ENCODE measurements around the gene STPG4. TPM values are rescaled to one million over a fixed set of nuclear protein-coding genes. Genes with fewer than 3 reads are reported as not detected.
"Not testable (repeated sequence)": the region's sequence is repeated elsewhere in the genome, so short reads cannot be mapped to it uniquely, and the experiment has no call there.

Gene STPG4
- total RNA-seq, 2 experiments from 2014 or later, result 0.27 TPM; not detected in 1

DNA sequence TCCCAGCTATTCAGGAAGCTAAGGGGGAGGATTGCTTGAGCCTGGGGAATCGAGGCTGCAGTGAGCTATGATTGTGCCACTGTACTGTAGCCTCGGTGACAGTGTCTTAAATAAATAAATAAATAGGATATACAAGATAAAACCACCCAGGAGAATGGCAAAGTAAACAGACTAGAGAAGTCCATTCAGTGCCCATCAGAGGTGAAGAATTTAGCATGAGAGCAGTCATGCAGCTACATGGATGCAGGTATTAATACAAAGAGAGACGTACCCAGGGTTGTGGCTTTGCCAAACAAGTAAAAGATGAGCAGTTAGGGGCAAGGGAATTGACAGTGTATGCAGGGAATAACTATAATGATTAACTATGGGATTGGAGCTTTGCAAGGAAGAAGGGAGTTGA is 8.1 kb downstream of the STPG4 start:
- DNase-seq, result no peak
- CTCF ChIA-PET, result interaction anchor here (0.6 to 1.2 kb wide), 2 partner anchors 10 to 134 kb away, joined by 3 to 5 read pairs; no protein-coding TSS in a partner anchor
- Mint-ChIP-seq H3K36me3 (ENCODE audit: low read depth) (peaks cover 40% of the 10 kb centered on the region), H3K9me3 (peaks cover 3% of the 10 kb centered on the region), H3K4me1 (ENCODE audit: low read depth) (no peaks in the 10 kb centered on the region), H3K4me3 (no peak overlapping the region), H3K27ac (no peak overlapping the region), H3K27me3 (ENCODE audit: low read depth) (no peaks in the 10 kb centered on the region)
- intact Hi-C loops (cut with micrococcal nuclease), result no loop called here

DNA sequence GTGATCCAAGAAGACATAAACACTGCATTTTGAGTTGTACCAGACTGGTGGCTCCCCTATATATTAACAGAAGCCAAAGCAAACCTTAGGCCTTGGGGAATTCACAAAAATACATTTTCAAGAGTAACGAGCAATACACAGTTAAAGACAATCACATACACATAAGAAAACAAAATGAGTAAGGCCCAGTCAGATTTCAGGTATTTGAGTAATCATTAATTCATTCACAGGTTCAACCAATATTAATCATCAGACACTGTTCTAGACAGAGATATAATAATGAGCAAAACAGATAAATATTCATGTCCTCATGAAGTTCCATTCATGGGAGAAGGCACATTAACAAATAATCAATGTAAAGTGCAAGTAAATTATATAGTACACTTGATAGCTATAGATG is 9.6 kb downstream of the STPG4 start:
- Mint-ChIP-seq H3K4me3 (no peak overlapping the region), H3K27ac (no peak overlapping the region), H3K36me3 (ENCODE audit: low read depth) (peaks cover 45% of the 10 kb centered on the region), H3K9me3 (peaks cover 3% of the 10 kb centered on the region), H3K27me3 (ENCODE audit: low read depth) (no peaks in the 10 kb centered on the region), H3K4me1 (ENCODE audit: low read depth) (peaks cover 8% of the 10 kb centered on the region)
- intact Hi-C loops (cut with micrococcal nuclease), result no loop called here
- CTCF ChIA-PET, result no interaction called here
- no peak for DNase-seq

GRCh38 chr2:47141520-47141919 is 13.6 kb downstream of the STPG4 start:
- H3K9me3 Mint-ChIP-seq, result peaks cover 18% of the 10 kb centered on the region
- H3K36me3 Mint-ChIP-seq (ENCODE audit: low read depth), result peaks cover 32% of the 10 kb centered on the region
- peak overlapping the region; percentile 16 for H3K27ac Mint-ChIP-seq
- intact Hi-C loops (cut with micrococcal nuclease), result no loop called here
- H3K4me1 Mint-ChIP-seq (ENCODE audit: low read depth), result peaks cover 8% of the 10 kb centered on the region
- CTCF ChIA-PET, result interaction anchor here (0.7 kb wide), 2 partner anchors 9 to 78 kb away, joined by 3 to 4 read pairs; no protein-coding TSS in a partner anchor
- no peak for DNase-seq
- no peak overlapping the region for H3K4me3 Mint-ChIP-seq
- no peaks in the 10 kb centered on the region for H3K27me3 Mint-ChIP-seq (ENCODE audit: low read depth)

- Mint-ChIP-seq H3K4me3 (no peak overlapping the region), H3K27ac (no peak overlapping the region), H3K4me1 (ENCODE audit: low read depth) (no peaks in the 10 kb centered on the region), H3K36me3 (ENCODE audit: low read depth) (peaks cover 3% of the 10 kb centered on the region), H3K9me3 (peaks cover 31% of the 10 kb centered on the region), H3K27me3 (ENCODE audit: low read depth) (no peaks in the 10 kb centered on the region)
- CTCF ChIA-PET, result no interaction called here
- no peak for DNase-seq
- intact Hi-C loops (cut with micrococcal nuclease), result no loop called here
Observed at GRCh38 chr2:47134386-47135090, 20.6 kb downstream of the STPG4 start.

GRCh38 chr2:47133046-47133445 is 22.1 kb downstream of the STPG4 start:
- Mint-ChIP-seq H3K36me3 (ENCODE audit: low read depth) (no peaks in the 10 kb centered on the region), H3K4me1 (ENCODE audit: low read depth) (no peaks in the 10 kb centered on the region), H3K27me3 (ENCODE audit: low read depth) (no peaks in the 10 kb centered on the region), H3K4me3 (no peak overlapping the region), H3K27ac (no peak overlapping the region), H3K9me3 (peaks cover 24% of the 10 kb centered on the region)
- intact Hi-C loops (cut with micrococcal nuclease), result no loop called here
- no peak for DNase-seq
- CTCF ChIA-PET, result interaction anchor here (0.6 to 0.7 kb wide), 2 partner anchors 23 to 255 kb away, joined by 3 to 5 read pairs; no protein-coding TSS in a partner anchor

DNA sequence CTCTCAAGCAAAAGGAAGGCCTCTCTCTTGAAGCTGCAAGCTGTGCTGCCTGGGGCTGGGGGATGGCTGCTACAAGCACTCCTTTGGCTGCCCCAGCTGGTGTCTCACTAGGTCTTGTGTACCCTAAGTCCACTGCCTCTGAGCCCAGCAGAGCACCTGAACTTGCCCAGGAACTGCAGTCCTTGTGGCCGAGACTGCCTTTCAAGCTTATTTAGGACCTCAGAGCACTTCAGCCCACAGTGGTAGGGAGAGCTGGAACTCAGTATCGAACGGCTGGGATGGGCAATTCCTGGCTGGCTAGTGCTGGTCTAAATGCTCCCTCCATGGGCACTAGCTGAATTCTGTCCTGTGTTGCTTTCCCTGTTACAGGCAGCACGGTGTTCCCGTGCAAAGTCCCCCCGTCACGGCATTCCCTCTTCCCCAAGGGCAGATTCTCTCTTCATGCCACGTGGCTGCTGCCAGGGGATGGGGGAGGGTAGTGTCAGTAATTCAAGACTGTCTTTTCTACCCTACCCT is 25.9 kb downstream of the STPG4 start:
- Mint-ChIP-seq H3K27ac (no peak overlapping the region), H3K27me3 (ENCODE audit: low read depth) (no peaks in the 10 kb centered on the region)

GRCh38 chr2:47128705-47129104 is 26.4 kb downstream of the STPG4 start:
- no peak for DNase-seq
- H3K36me3 Mint-ChIP-seq (ENCODE audit: low read depth), result no peaks in the 10 kb centered on the region
- H3K9me3 Mint-ChIP-seq, result peaks cover 3% of the 10 kb centered on the region
- H3K4me1 Mint-ChIP-seq (ENCODE audit: low read depth), result no peaks in the 10 kb centered on the region
- no peak overlapping the region for H3K27ac Mint-ChIP-seq
- intact Hi-C loops (cut with micrococcal nuclease), result no loop called here
- CTCF ChIA-PET, result no interaction called here
- no peaks in the 10 kb centered on the region for H3K27me3 Mint-ChIP-seq (ENCODE audit: low read depth)
- no peak overlapping the region for H3K4me3 Mint-ChIP-seq

More for the DNA sequence above, 25.9 kb downstream of the STPG4 start:
- intact Hi-C loops (cut with micrococcal nuclease), result no loop called here
- Mint-ChIP-seq H3K9me3 (peaks cover 4% of the 10 kb centered on the region), H3K4me3 (no peak overlapping the region), H3K36me3 (ENCODE audit: low read depth) (no peaks in the 10 kb centered on the region), H3K4me1 (ENCODE audit: low read depth) (no peaks in the 10 kb centered on the region)
- CTCF ChIA-PET, result no interaction called here
- no peak for DNase-seq

- CTCF ChIA-PET, result no interaction called here
Observed at GRCh38 chr2:47127862-47128543, 27.1 kb downstream of the STPG4 start.

GRCh38 chr2:47126783-47127182 is 28.3 kb downstream of the STPG4 start:
- DNase-seq, result no peak
- Mint-ChIP-seq H3K36me3 (ENCODE audit: low read depth) (no peaks in the 10 kb centered on the region), H3K9me3 (peaks cover 3% of the 10 kb centered on the region), H3K4me1 (ENCODE audit: low read depth) (no peaks in the 10 kb centered on the region), H3K27ac (no peak overlapping the region), H3K4me3 (no peak overlapping the region), H3K27me3 (ENCODE audit: low read depth) (no peaks in the 10 kb centered on the region)
- CTCF ChIA-PET, result no interaction called here
- intact Hi-C loops (cut with micrococcal nuclease), result no loop called here

More at GRCh38 chr2:47127862-47128543, 27.1 kb downstream of the STPG4 start:
- Mint-ChIP-seq H3K9me3 (peaks cover 3% of the 10 kb centered on the region), H3K36me3 (ENCODE audit: low read depth) (no peaks in the 10 kb centered on the region), H3K27ac (no peak overlapping the region), H3K4me1 (ENCODE audit: low read depth) (no peaks in the 10 kb centered on the region), H3K4me3 (no peak overlapping the region), H3K27me3 (ENCODE audit: low read depth) (no peaks in the 10 kb centered on the region)
- no peak for DNase-seq
- intact Hi-C loops (cut with micrococcal nuclease), result no loop called here

GRCh38 chr2:47124740-47125139 is 30.4 kb downstream of the STPG4 start:
- H3K27me3 Mint-ChIP-seq (ENCODE audit: low read depth); H3K4me3 Mint-ChIP-seq; H3K4me1 Mint-ChIP-seq (ENCODE audit: low read depth); CTCF ChIA-PET; DNase-seq; intact Hi-C loops (cut with micrococcal nuclease); H3K9me3 Mint-ChIP-seq; H3K36me3 Mint-ChIP-seq (ENCODE audit: low read depth); H3K27ac Mint-ChIP-seq: not testable (repeated sequence)

GRCh38 chr2:47120424-47120823 is 34.7 kb downstream of the STPG4 start:
- H3K9me3 Mint-ChIP-seq; intact Hi-C loops (cut with micrococcal nuclease); H3K4me1 Mint-ChIP-seq (ENCODE audit: low read depth); H3K27ac Mint-ChIP-seq; DNase-seq; H3K4me3 Mint-ChIP-seq; H3K36me3 Mint-ChIP-seq (ENCODE audit: low read depth); H3K27me3 Mint-ChIP-seq (ENCODE audit: low read depth): not testable (repeated sequence)
- CTCF ChIA-PET, result interaction anchor here (0.6 kb wide), 1 partner anchor 37 kb away, joined by 3 read pairs; no protein-coding TSS in a partner anchor

- no peaks in the 10 kb centered on the region for H3K27me3 Mint-ChIP-seq (ENCODE audit: low read depth)
- no peak for DNase-seq
- H3K27ac Mint-ChIP-seq, result no peak overlapping the region
- no peak overlapping the region for H3K4me3 Mint-ChIP-seq
- intact Hi-C loops (cut with micrococcal nuclease), result no loop called here
- H3K36me3 Mint-ChIP-seq (ENCODE audit: low read depth), result no peaks in the 10 kb centered on the region
- CTCF ChIA-PET, result no interaction called here
- H3K4me1 Mint-ChIP-seq (ENCODE audit: low read depth), result no peaks in the 10 kb centered on the region
- H3K9me3 Mint-ChIP-seq, result no peaks in the 10 kb centered on the region
Observed at GRCh38 chr2:47119001-47119400, 36.1 kb downstream of the STPG4 start.

DNA sequence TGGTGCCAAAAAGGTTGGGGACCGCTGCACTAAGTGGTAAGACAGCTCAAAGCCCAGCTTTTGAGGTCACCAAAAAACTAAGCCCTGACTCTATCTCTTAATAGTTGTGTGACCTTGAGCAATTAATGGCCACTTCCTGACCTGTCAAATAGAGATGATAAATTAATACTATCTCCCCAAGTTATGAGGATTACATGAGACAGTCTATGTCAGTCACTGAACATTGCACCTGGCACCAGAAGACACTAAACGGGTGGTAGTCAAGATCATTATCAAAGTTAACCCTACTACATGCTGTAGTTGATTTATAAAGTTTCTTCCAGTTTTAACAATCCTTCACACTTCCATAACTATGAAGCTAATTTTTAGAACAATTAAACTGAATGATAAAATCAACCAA is 36.5 kb downstream of the STPG4 start:
- CTCF ChIA-PET, result no interaction called here
- Mint-ChIP-seq H3K27me3 (ENCODE audit: low read depth) (no peaks in the 10 kb centered on the region), H3K36me3 (ENCODE audit: low read depth) (no peaks in the 10 kb centered on the region), H3K27ac (no peak overlapping the region), H3K9me3 (no peaks in the 10 kb centered on the region), H3K4me1 (ENCODE audit: low read depth) (no peaks in the 10 kb centered on the region), H3K4me3 (no peak overlapping the region)
- intact Hi-C loops (cut with micrococcal nuclease), result no loop called here
- no peak for DNase-seq

All from activated naive CD4-positive, alpha-beta T cell treated with anti-CD3 and anti-CD28 coated beads for 36 hours (primary cell).